Measurements from ENCODE around the gene NEK6.

Gene NEK6

GRCh38 chr9:124365036-124365435 lies 107.3 kb downstream of the NEK6 start:
- TF ChIP-seq CTCF (IDR thresholded peaks at IDR 0.05; ENCODE audit: low read depth, low read length), result no peak
- no peak for TF ChIP-seq EZH2phosphoT487 (IDR thresholded peaks at IDR 0.05; ENCODE audit: low read depth)
- H3K79me2 ChIP-seq (ENCODE audit: low read length), result peaks cover 89% of the 10 kb centered on the region
- H3K4me3 ChIP-seq (ENCODE audit: low read length), result no peak overlapping the region
- no peak overlapping the region for H3K9ac ChIP-seq (ENCODE audit: low read length)
- H3K4me1 ChIP-seq (ENCODE audit: low read length), result no peaks in the 10 kb centered on the region
- no peaks in the 10 kb centered on the region for H3K27me3 ChIP-seq (ENCODE audit: low read depth, low read length)
- H3K36me3 ChIP-seq (replicated peaks; ENCODE audit: low read depth, low read length), result peaks cover 9% of the 10 kb centered on the region
- H3K9me3 ChIP-seq (ENCODE audit: insufficient read depth, low read length), result no peaks in the 10 kb centered on the region
- H2AFZ ChIP-seq (ENCODE audit: low read depth, low read length), result no peak overlapping the region
- H3K4me2 ChIP-seq (ENCODE audit: low read length), result no peak overlapping the region
- no peak overlapping the region for H3K27ac ChIP-seq (ENCODE audit: low read length)
- peaks cover 53% of the 10 kb centered on the region for H4K20me1 ChIP-seq (ENCODE audit: insufficient read depth, low read length)

GRCh38 chr9:124366476-124367220 lies 108.9 kb downstream of the NEK6 start:
- H3K36me3 ChIP-seq (replicated peaks; ENCODE audit: low read depth, low read length), result peaks cover 6% of the 10 kb centered on the region
- no peak overlapping the region for H3K9ac ChIP-seq (ENCODE audit: low read length)
- peaks cover 85% of the 10 kb centered on the region for H3K79me2 ChIP-seq (ENCODE audit: low read length)
- no peak overlapping the region for H2AFZ ChIP-seq (ENCODE audit: low read depth, low read length)
- H3K9me3 ChIP-seq (ENCODE audit: insufficient read depth, low read length), result no peaks in the 10 kb centered on the region
- H3K27ac ChIP-seq (ENCODE audit: low read length), result no peak overlapping the region
- H3K4me2 ChIP-seq (ENCODE audit: low read length), result no peak overlapping the region
- peaks cover 40% of the 10 kb centered on the region for H4K20me1 ChIP-seq (ENCODE audit: insufficient read depth, low read length)
- no peaks in the 10 kb centered on the region for H3K27me3 ChIP-seq (ENCODE audit: low read depth, low read length)
- H3K4me3 ChIP-seq (ENCODE audit: low read length), result no peak overlapping the region
- H3K4me1 ChIP-seq (ENCODE audit: low read length), result no peaks in the 10 kb centered on the region
- no peak for TF ChIP-seq CTCF (IDR thresholded peaks at IDR 0.05; ENCODE audit: low read depth, low read length)
- no peak for TF ChIP-seq EZH2phosphoT487 (IDR thresholded peaks at IDR 0.05; ENCODE audit: low read depth)

GRCh38 chr9:124368692-124369091 lies 110.9 kb downstream of the NEK6 start:
- Histone ChIP-seq H3K9me3 (ENCODE audit: insufficient read depth, low read length) (no peaks in the 10 kb centered on the region), H3K36me3 (replicated peaks; ENCODE audit: low read depth, low read length) (peaks cover 3% of the 10 kb centered on the region), H4K20me1 (ENCODE audit: insufficient read depth, low read length) (peaks cover 48% of the 10 kb centered on the region), H3K27me3 (ENCODE audit: low read depth, low read length) (no peaks in the 10 kb centered on the region), H3K9ac (ENCODE audit: low read length) (no peak overlapping the region), H3K79me2 (ENCODE audit: low read length) (peaks cover 89% of the 10 kb centered on the region), H3K4me3 (ENCODE audit: low read length) (no peak overlapping the region), H3K4me2 (ENCODE audit: low read length) (no peak overlapping the region), H3K27ac (ENCODE audit: low read length) (no peak overlapping the region), H2AFZ (ENCODE audit: low read depth, low read length) (no peak overlapping the region), H3K4me1 (ENCODE audit: low read length) (no peaks in the 10 kb centered on the region)
- TF ChIP-seq CTCF (IDR thresholded peaks at IDR 0.05; ENCODE audit: low read depth, low read length) (no peak), EZH2phosphoT487 (IDR thresholded peaks at IDR 0.05; ENCODE audit: low read depth) (no peak)

GRCh38 chr9:124369231-124369797 lies 111.6 kb downstream of the NEK6 start:
- Histone ChIP-seq H3K27ac (ENCODE audit: low read length) (no peak overlapping the region), H3K9me3 (ENCODE audit: insufficient read depth, low read length) (0 out of 2 replicates have a peak, but pooled peaks cover 3% of the 10 kb centered on the region), H3K4me3 (ENCODE audit: low read length) (no peak overlapping the region), H3K79me2 (ENCODE audit: low read length) (peaks cover 89% of the 10 kb centered on the region), H4K20me1 (ENCODE audit: insufficient read depth, low read length) (peaks cover 48% of the 10 kb centered on the region), H3K36me3 (replicated peaks; ENCODE audit: low read depth, low read length) (peaks cover 9% of the 10 kb centered on the region), H2AFZ (ENCODE audit: low read depth, low read length) (no peak overlapping the region), H3K4me2 (ENCODE audit: low read length) (no peak overlapping the region), H3K4me1 (ENCODE audit: low read length) (no peaks in the 10 kb centered on the region), H3K9ac (ENCODE audit: low read length) (no peak overlapping the region), H3K27me3 (ENCODE audit: low read depth, low read length) (no peaks in the 10 kb centered on the region)
- TF ChIP-seq CTCF (IDR thresholded peaks at IDR 0.05; ENCODE audit: low read depth, low read length), result no peak
- TF ChIP-seq EZH2phosphoT487 (IDR thresholded peaks at IDR 0.05; ENCODE audit: low read depth), result no peak
